Naive B cell (primary cell): ENCODE results near the gene PSORS1C2. TPM values are rescaled to one million over a fixed set of nuclear protein-coding genes. Genes with fewer than 3 reads are reported as not detected.

Experiments
- ATAC-seq, 2 donors: fragments of 150-1000 bp; cut with Tn5 transposase; 2 replicates each; pipeline ENCODE4 v1.10.0; 2021; ENCODE audit warnings: low read depth in 2 of 2, mild to moderate bottlenecking in 2 of 2, moderate library complexity in 2 of 2
- DNase-seq: peaks from one replicate; pipeline ENCODE4 v3.0.0; 2022
- H3K27ac Mint-ChIP-seq, 6 donors: one replicate each; pipeline ENCODE4 v1.8.0; 2020 to 2022; ENCODE audit warnings: mild to moderate bottlenecking in 6 of 6, mixed read lengths in 6 of 6, moderate library complexity in 5 of 6, inconsistent platforms in 2 of 6
- H3K27me3 Mint-ChIP-seq, 3 donors: one replicate each; pipeline ENCODE4 v1.8.0; 2021 to 2022; ENCODE audit warnings: mixed read lengths in 3 of 3, mild to moderate bottlenecking in 1 of 3
- H3K36me3 Mint-ChIP-seq, 2 donors: one replicate each; pipeline ENCODE4 v1.8.0; 2020 to 2022; ENCODE audit warnings: mixed read lengths in 2 of 2, inconsistent platforms in 1 of 2, mild to moderate bottlenecking in 1 of 2
- H3K4me1 Mint-ChIP-seq, 3 donors: one replicate each; pipeline ENCODE4 v1.8.0; 2020 to 2022; ENCODE audit warnings: mixed read lengths in 3 of 3, inconsistent platforms in 1 of 3, mild to moderate bottlenecking in 1 of 3, moderate library complexity in 1 of 3
- H3K4me3 Mint-ChIP-seq, 8 donors: one replicate each; pipeline ENCODE4 v1.8.0; 2020 to 2022; ENCODE audit warnings: mild to moderate bottlenecking in 8 of 8, mixed read lengths in 8 of 8, moderate library complexity in 8 of 8, inconsistent platforms in 2 of 8
- H3K9me3 Mint-ChIP-seq, 7 donors: one replicate each; pipeline ENCODE4 v1.8.0; 2020 to 2022; ENCODE audit warnings: mixed read lengths in 7 of 7, mild to moderate bottlenecking in 5 of 7, inconsistent platforms in 2 of 7, moderate library complexity in 1 of 7
- polyA plus RNA-seq, 6 donors: library from polyadenylated mRNA; unstranded; fragments of 300-500 nt; fragmentation: Illumina TruSeq; gene quantifications; one replicate each; pipeline ENCODE4 v1.2.3, GENCODE V29; 2021; ENCODE audit warnings: low read depth in 6 of 6

The PSORS1C2 gene
- polyA plus RNA-seq, 6 donors from 2014 or later = not detected

DNA sequence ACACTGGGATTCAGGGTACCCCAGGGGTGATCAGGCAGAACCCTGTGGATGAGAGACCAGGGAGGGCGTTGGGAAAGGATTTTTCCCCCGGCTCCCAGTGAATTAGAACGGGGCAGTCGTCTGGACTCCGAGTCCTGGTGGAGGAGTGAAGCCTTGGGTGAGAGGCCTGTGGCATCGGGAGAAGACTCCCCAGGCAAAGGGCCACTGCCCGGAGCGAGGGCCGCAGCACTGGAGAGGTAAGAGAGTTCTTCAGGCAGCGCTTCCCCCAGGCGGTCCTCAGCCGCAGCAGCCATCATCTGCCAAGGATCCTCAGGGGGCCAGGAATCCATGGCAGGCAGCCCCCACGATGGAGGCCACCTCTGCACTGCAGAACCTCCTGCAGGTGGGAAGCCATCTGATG is 27.2 kb downstream of the PSORS1C2 start:
- ATAC-seq (no peak), DNase-seq (no peak)
- H3K27me3 Mint-ChIP-seq = peaks cover 21 to 53% (median 52%) of the 10 kb centered on the region in 3 donors
- no peak overlapping the region for H3K4me3 Mint-ChIP-seq
- H3K36me3 Mint-ChIP-seq = no peaks in the 10 kb centered on the region
- H3K27ac Mint-ChIP-seq = peak overlapping the region in 1 of 6 donors; percentile 66
- H3K9me3 Mint-ChIP-seq = peaks cover 0 to 2% (median 0%) of the 10 kb centered on the region in 7 donors
- peaks cover 10 to 19% (median 12%) of the 10 kb centered on the region in 3 donors for H3K4me1 Mint-ChIP-seq

DNA sequence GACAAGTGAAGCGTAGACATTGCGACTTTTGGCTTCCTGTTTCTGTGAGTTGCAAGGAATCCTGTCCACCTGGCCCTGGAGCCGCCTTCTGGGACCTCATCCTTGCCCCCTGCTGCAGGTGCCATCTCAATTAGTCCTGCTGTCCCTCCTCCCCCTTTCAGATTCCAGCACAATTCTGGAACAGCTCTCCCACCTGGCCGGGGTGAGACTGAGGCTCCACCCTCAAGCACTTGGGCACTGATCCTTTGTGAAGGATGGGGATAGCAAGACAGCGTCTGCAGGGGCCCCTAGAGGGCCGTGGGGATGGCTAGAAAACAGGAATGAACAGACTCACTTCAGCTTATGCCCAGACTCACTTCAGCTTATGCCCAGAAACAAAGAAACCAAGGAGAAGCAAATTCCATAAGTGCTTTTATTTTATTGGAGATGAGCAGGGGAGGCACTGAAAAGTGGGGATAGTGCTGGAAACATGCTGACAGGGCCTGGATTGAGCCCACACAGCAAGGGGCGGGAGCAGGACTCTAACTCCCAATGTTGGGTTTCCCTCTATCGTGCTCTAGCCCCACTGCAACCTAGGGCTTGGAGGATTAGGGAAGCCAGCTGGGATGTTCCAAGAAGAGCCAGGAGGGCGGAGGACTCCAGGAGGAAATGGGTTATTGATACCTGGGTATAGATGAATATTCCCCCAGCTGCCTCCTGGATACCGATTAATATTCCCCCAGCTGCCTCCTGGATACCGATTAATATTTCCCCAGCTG is 27.9 kb downstream of the PSORS1C2 start:
- Mint-ChIP-seq H3K9me3 (peaks cover 0 to 2% (median 0%) of the 10 kb centered on the region in 7 donors), H3K27ac (no peak overlapping the region), H3K36me3 (no peaks in the 10 kb centered on the region), H3K27me3 (peaks cover 21 to 48% (median 45%) of the 10 kb centered on the region in 3 donors), H3K4me3 (no peak overlapping the region), H3K4me1 (peaks cover 10 to 19% (median 12%) of the 10 kb centered on the region in 3 donors)
- DNase-seq = no peak
- no peak for ATAC-seq

DNA sequence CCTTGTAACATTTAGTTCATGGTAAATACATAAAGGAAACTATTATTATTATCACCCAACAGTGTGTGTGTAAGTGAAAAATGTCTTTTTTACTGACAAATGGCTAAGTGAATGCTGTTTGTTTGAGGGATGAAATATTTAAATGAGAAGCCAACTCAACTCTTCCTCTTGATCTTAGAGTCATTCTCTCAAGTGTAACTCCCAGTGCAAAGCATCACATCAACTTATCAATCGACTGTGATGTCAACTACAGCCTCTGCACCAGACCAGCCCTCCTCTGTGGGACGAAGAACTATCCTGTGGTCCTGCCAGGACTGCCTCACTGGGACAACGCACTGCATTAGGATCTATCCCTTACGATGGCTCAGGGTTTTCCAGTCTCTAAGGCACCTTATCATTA is 31.8 kb downstream of the PSORS1C2 start:
- Mint-ChIP-seq H3K27ac (no peak overlapping the region), H3K27me3 (peaks cover 17 to 26% (median 22%) of the 10 kb centered on the region in 3 donors), H3K4me1 (peaks cover 0 to 6% (median 0%) of the 10 kb centered on the region in 3 donors), H3K36me3 (no peaks in the 10 kb centered on the region), H3K4me3 (no peak overlapping the region), H3K9me3 (peaks cover 0 to 2% (median 0%) of the 10 kb centered on the region in 7 donors)
- DNase-seq = no peak
- no peak for ATAC-seq

GRCh38 chr6:31103136-31103535 is 35.7 kb downstream of the PSORS1C2 start:
- DNase-seq (no peak), ATAC-seq (no peak)
- Mint-ChIP-seq H3K4me1 (no peaks in the 10 kb centered on the region), H3K36me3 (no peaks in the 10 kb centered on the region), H3K27me3 (peaks cover 0 to 6% (median 4%) of the 10 kb centered on the region in 3 donors), H3K4me3 (no peak overlapping the region), H3K9me3 (no peaks in the 10 kb centered on the region), H3K27ac (no peak overlapping the region)

DNA sequence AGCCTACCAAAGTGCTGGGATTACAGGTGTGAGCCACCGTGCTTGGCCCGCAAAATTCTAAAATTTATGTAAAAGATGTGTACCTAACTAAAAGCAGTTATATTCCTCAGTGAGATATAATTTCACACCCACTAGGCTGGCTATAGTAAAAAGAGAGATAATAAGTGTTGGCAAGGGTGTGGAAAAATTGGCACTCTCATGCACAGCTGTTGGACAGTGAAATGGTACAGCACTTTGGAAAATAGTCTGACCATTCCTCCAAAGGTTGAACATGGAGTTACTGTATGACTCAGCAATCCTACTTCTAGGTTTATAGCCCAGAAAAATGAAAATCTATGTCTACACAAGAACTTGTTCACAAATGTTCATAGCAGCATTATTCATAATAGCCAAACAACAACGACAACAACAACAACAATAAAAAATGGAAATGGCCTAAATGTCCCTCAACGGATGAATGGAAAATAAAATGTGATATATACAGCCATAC is 40.4 kb downstream of the PSORS1C2 start:
- no peak for DNase-seq
- Mint-ChIP-seq H3K36me3 (no peaks in the 10 kb centered on the region), H3K4me1 (peaks cover 16 to 23% (median 23%) of the 10 kb centered on the region in 3 donors), H3K27ac (peak overlapping the region in 1 of 6 donors; percentile 49), H3K4me3 (no peak overlapping the region), H3K9me3 (no peaks in the 10 kb centered on the region), H3K27me3 (peaks cover 0 to 6% (median 4%) of the 10 kb centered on the region in 3 donors)
- ATAC-seq = no peak

DNA sequence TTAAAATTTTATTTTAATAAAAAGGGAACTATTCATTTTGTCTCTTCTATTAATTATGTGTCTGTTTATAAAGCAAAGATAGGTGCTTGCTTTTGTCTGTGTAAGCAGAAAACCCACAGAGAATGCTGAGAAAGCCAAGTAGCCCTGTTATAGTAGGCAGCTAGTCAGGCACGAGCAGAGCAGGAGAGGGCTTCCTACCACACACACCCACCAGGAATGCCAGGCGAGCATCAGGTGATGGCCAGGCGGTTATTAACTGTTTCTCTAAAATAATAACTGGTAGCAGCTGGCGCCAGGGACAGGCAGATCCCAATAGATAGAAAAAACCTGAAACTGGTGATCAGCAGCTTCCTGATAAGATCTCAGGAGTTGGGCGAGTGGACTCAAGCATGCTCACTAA is 42.2 kb downstream of the PSORS1C2 start:
- Mint-ChIP-seq H3K4me3 (no peak overlapping the region), H3K27me3 (peaks cover 0 to 6% (median 0%) of the 10 kb centered on the region in 3 donors), H3K36me3 (no peaks in the 10 kb centered on the region), H3K4me1 (peaks cover 16 to 25% (median 23%) of the 10 kb centered on the region in 3 donors), H3K27ac (no peak overlapping the region), H3K9me3 (no peaks in the 10 kb centered on the region)
- ATAC-seq (no peak), DNase-seq (no peak)

DNA sequence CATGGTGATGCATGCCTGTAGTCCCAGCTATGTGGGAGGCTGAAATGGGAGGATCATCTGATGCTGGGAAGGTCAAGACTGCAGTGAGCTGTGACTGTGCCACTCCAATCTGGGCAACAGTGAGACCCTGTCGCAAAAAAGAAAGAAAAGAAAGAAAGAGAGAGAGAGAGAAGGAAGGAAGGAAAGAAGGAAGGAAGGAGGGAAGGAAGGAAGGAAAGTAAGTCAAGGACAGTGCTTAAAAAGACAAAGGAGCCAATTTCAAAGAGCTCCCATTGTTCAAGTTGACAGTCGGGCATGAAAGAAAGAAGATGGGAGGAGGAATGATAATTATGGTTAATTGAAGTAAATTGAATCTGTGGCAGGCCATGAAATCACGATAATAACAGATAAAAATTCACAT is 42.7 kb downstream of the PSORS1C2 start:
- H3K9me3 Mint-ChIP-seq = no peaks in the 10 kb centered on the region
- no peak for DNase-seq
- H3K4me3 Mint-ChIP-seq = no peak overlapping the region
- no peak for ATAC-seq
- H3K36me3 Mint-ChIP-seq = no peaks in the 10 kb centered on the region
- peaks cover 0 to 6% (median 0%) of the 10 kb centered on the region in 3 donors for H3K27me3 Mint-ChIP-seq
- peaks cover 16 to 25% (median 23%) of the 10 kb centered on the region in 3 donors for H3K4me1 Mint-ChIP-seq
- H3K27ac Mint-ChIP-seq = peak overlapping the region in 1 of 6 donors; percentile 5

- DNase-seq (peak; percentile 31), ATAC-seq (peak; percentile 84 to 90)
- Mint-ChIP-seq H3K9me3 (no peaks in the 10 kb centered on the region), H3K4me1 (peaks cover 16 to 25% (median 23%) of the 10 kb centered on the region in 3 donors), H3K36me3 (no peaks in the 10 kb centered on the region), H3K4me3 (peak overlapping the region in 7 of 8 donors; percentile 30 to 88 (median 77)), H3K27ac (peak overlapping the region in 5 of 6 donors; percentile 20 to 88 (median 87)), H3K27me3 (no peaks in the 10 kb centered on the region)
Measured at GRCh38 chr6:31094389-31094881, 44.4 kb downstream of the PSORS1C2 start.

DNA sequence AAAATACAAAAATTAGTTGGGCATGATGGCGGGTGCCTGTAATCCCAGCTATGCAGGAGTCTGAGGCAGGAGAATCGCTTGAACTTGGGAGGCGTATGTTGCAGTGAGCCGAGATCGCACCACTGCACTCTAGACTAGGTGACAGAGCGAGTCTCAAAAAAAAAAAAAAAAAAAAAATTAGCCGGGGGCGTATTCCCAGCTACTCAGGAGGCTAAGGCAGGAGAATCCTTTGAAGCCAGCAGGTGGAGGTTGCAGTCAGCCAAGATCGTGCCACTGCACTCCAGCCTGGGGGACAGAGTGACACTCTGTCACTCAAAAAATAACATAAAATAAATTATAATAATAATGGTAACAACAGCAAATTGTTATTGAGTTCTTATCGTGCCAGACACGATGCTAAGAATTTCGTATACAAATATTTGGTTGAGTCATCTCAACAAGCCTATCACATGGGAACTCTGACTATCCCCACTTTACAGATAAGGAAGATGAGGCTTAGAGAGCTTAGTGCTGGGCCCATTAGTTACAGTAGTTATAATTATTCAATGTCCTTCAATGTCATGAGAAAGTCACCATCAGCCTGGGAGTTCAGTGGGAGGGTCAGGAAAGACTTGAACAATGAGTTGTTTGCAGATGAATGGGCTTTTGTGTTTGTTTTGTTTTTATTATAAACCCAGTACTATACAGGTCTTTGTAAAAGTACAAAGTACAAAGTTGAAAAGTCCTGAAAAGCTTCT is 45.9 kb downstream of the PSORS1C2 start:
- DNase-seq (no peak), ATAC-seq (no peak)
- no peak overlapping the region for H3K4me3 Mint-ChIP-seq
- H3K9me3 Mint-ChIP-seq = no peaks in the 10 kb centered on the region
- no peaks in the 10 kb centered on the region for H3K27me3 Mint-ChIP-seq
- H3K27ac Mint-ChIP-seq = peak overlapping the region in 1 of 6 donors; percentile 49
- H3K4me1 Mint-ChIP-seq = peaks cover 16 to 25% (median 23%) of the 10 kb centered on the region in 3 donors
- H3K36me3 Mint-ChIP-seq = no peaks in the 10 kb centered on the region

DNA sequence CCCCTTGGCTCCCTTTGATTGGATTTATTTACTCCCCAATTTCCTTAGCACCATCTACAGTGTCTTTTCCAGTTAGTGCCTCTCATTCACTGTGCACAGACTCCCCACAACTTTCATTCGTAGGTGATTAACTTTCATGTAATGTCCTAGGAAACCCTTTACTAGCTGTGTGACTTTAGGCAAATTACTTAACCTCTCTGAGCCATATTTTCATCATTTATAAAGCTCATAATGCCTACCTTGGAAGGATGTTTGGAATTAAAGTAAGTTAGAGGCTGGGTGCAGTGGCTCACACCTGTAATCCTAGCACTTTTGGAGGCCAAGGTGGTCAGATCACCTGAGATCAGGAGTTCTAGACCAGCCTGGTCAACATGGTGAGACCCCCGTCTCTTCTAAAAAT is 46.6 kb downstream of the PSORS1C2 start:
- H3K4me1 Mint-ChIP-seq = peaks cover 23 to 25% (median 23%) of the 10 kb centered on the region in 3 donors
- no peaks in the 10 kb centered on the region for H3K36me3 Mint-ChIP-seq
- peaks cover 0 to 6% (median 5%) of the 10 kb centered on the region in 3 donors for H3K27me3 Mint-ChIP-seq
- H3K4me3 Mint-ChIP-seq = no peak overlapping the region
- DNase-seq (no peak), ATAC-seq (no peak)
- H3K9me3 Mint-ChIP-seq = no peaks in the 10 kb centered on the region
- H3K27ac Mint-ChIP-seq = peak overlapping the region in 1 of 6 donors; percentile 59

DNA sequence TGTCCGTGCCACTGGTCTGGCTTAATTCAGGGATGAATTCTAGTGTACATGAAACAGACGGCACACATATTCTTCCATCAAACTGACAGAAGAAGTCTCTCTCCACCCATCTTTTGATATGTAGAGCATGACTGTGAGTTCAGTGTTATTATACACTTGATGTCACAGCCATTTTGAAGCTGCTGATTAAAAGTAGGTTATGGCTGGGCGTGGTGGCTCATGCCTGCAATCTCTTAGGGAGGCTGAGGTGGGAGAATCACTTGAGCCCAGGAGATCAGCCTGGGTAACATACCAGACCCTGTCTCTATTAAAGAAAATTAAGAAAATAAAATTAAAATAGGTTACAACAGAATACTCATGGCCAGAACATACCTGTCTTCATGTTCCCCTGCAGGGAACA is 47.2 kb downstream of the PSORS1C2 start:
- Mint-ChIP-seq H3K9me3 (no peaks in the 10 kb centered on the region), H3K27me3 (peaks cover 0 to 7% (median 6%) of the 10 kb centered on the region in 3 donors), H3K4me1 (peaks cover 23 to 24% (median 23%) of the 10 kb centered on the region in 3 donors), H3K27ac (no peak overlapping the region), H3K36me3 (no peaks in the 10 kb centered on the region), H3K4me3 (no peak overlapping the region)
- DNase-seq = no peak
- ATAC-seq = no peak

DNA sequence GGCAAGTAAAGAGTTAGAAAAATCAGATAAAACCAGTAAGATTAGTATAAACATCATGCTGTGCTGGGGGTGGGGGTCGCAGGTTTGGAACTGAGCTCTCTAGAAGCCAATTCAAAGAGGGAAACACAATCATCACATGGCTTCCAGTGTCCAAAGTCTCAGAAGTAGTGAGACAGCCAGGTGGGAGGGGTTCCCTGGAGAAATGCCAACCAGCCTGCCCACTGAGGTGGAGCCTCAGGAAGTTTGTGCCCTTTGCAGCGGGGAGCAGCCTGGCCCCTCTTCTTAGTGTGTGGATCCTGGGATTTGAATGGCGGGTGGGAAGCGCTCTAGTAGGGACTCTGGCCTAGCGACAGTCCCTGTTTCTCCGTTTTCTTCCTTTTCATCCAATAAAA is 47.9 kb downstream of the PSORS1C2 start:
- H3K4me1 Mint-ChIP-seq = peaks cover 21 to 23% (median 21%) of the 10 kb centered on the region in 3 donors

DNA sequence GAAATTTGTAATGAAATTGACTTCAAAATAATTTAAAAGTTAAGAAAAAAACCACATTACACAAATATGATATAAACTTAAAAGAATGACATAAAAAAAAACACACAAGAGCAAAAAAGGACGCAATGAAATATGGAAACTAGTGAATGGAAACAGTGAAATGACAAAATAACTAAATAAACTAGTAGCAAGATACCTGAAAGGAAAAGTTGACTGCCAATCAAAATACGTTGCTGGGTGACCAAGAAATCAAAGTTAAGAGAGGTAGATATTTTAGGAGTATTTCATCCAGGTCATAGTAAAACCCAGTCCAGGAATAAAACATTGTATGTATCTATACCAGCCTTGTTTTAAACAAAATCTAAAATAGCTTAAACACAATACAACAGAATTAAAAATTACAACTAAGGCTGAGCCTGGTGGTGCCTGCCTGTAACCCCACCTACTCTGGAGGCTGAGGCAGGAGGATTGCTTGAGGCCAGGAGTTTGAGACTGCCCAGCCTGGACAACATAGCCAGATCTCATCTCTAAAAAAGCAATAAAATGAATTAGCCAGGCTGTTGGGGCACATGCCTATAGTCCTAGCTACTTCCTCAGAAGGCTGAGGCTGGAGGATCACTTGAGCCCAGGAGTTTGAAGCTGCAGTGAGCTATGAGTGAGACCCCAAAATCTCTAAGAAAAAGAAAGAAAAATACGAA is 48.4 kb downstream of the PSORS1C2 start:
- Mint-ChIP-seq H3K4me3 (no peak overlapping the region), H3K4me1 (peaks cover 19 to 23% (median 20%) of the 10 kb centered on the region in 3 donors), H3K27ac (peak overlapping the region in 1 of 6 donors; percentile 57), H3K36me3 (no peaks in the 10 kb centered on the region), H3K27me3 (peaks cover 0 to 7% (median 6%) of the 10 kb centered on the region in 3 donors), H3K9me3 (no peaks in the 10 kb centered on the region)
- ATAC-seq (no peak), DNase-seq (no peak)

More for the DNA sequence above, 47.9 kb downstream of the PSORS1C2 start:
- ATAC-seq = no peak
- no peak for DNase-seq
- Mint-ChIP-seq H3K36me3 (no peaks in the 10 kb centered on the region), H3K27ac (peak overlapping the region in 1 of 6 donors; percentile 57), H3K9me3 (no peaks in the 10 kb centered on the region), H3K4me3 (no peak overlapping the region), H3K27me3 (peaks cover 0 to 7% (median 6%) of the 10 kb centered on the region in 3 donors)
